Neural cell (in vitro differentiated cells): ENCODE results near the gene PANK4. TPM values are rescaled to one million over a fixed set of nuclear protein-coding genes. Genes with fewer than 3 reads are reported as not detected.

Experiments
- H2AFZ ChIP-seq: fragments of 200-600, 300-800 bp; sonication (generic), shearing (Covaris generic); 2 replicates; pipeline ENCODE4 v1.6.0; 2014; ENCODE audit warnings: low read depth, mild to moderate bottlenecking, antibody characterized with exemption, low read length, moderate library complexity
- H3F3A ChIP-seq: fragments of 200-600 bp; shearing (Covaris generic); 2 replicates; pipeline ENCODE4 v1.6.1; 2016; ENCODE audit warnings: mild to moderate bottlenecking, moderate library complexity, mixed read lengths, antibody characterized with exemption, low read length; ENCODE audit not compliant: insufficient read depth, poor library complexity, severe bottlenecking
- H3K27ac ChIP-seq: fragments of 200-600, 300-800 bp; sonication (generic), shearing (Covaris generic); 2 replicates; pipeline ENCODE4 v1.5.1; 2014; ENCODE audit warnings: mild to moderate bottlenecking, low read length, moderate library complexity
- H3K27me3 ChIP-seq: fragments of 300-800, 200-600 bp; sonication (generic), shearing (Covaris generic); 2 replicates; pipeline ENCODE4 v1.6.0; 2014; ENCODE audit warnings: mild to moderate bottlenecking, low read depth, low read length, moderate library complexity; ENCODE audit not compliant: insufficient read depth
- H3K36me3 ChIP-seq: fragments of 300-800, 200-600 bp; sonication (generic), shearing (Covaris generic); 2 replicates; pipeline ENCODE4 v1.5.1; 2014; ENCODE audit warnings: mild to moderate bottlenecking, antibody characterized with exemption, low read length, moderate library complexity; ENCODE audit not compliant: insufficient read depth
- H3K4me2 ChIP-seq: fragments of 300-800, 200-600 bp; sonication (generic), shearing (Covaris generic); 2 replicates; pipeline ENCODE4 v1.6.0; 2014; ENCODE audit warnings: mild to moderate bottlenecking, low read length
- H3K4me3 ChIP-seq: fragments of 300-800, 200-600 bp; sonication (generic), shearing (Covaris generic); 2 replicates; pipeline ENCODE4 v1.5.1; 2014; ENCODE audit warnings: mild to moderate bottlenecking, low read length, moderate library complexity
- H3K79me2 ChIP-seq: fragments of 200-600 bp; shearing (Covaris generic); replicated peaks from 2 replicates; pipeline ENCODE4 v1.6.0; 2014; ENCODE audit warnings: mild to moderate bottlenecking, low read length, moderate library complexity; ENCODE audit not compliant: insufficient read depth
- H3K9ac ChIP-seq: fragments of 300-800, 200-600 bp; sonication (generic), shearing (Covaris generic); 2 replicates; pipeline ENCODE4 v1.6.1; 2016; ENCODE audit warnings: mild to moderate bottlenecking, low read length, mixed read lengths
- H3K9me2 ChIP-seq: fragments of 200-600 bp; shearing (Covaris generic); 2 replicates; pipeline ENCODE4 v1.6.1; 2016; ENCODE audit warnings: mild to moderate bottlenecking, low read length, mixed read lengths; ENCODE audit not compliant: insufficient read depth
- H3K9me3 ChIP-seq: fragments of 200-600, 300-800 bp; sonication (generic), shearing (Covaris generic); 2 replicates; pipeline ENCODE4 v1.6.1; 2016; ENCODE audit warnings: mild to moderate bottlenecking, mixed run types, low read length, moderate library complexity, mixed read lengths
- H4K20me1 ChIP-seq: fragments of 200-600 bp; shearing (Covaris generic); 2 replicates; pipeline ENCODE4 v1.6.1; 2016; ENCODE audit warnings: mild to moderate bottlenecking, mixed run types; ENCODE audit not compliant: insufficient read depth
- CTCF ChIP-seq: fragments of 450-650 bp; IDR thresholded peaks from 2 replicates; pipeline ENCODE4 v1.5.1; 2014; ENCODE audit warnings: antibody characterized with exemption, mild to moderate bottlenecking, moderate library complexity; ENCODE audit not compliant: poor library complexity, severe bottlenecking
- EP300 ChIP-seq: fragments of 450-650 bp; conservative IDR thresholded peaks from 2 replicates; pipeline ENCODE4 v1.6.1; 2014; ENCODE audit warnings: antibody characterized with exemption, mild to moderate bottlenecking, moderate library complexity; ENCODE audit not compliant: poor library complexity, severe bottlenecking
- EZH2 ChIP-seq: fragments of 200-600, 300-800 bp; shearing (Covaris generic), sonication (generic); IDR thresholded peaks from 2 replicates; pipeline ENCODE4 v1.6.1; 2014; ENCODE audit warnings: antibody characterized with exemption, low read length, borderline replicate concordance, mild to moderate bottlenecking; ENCODE audit not compliant: insufficient read depth, poor library complexity, severe bottlenecking
- MXI1 ChIP-seq: fragments of 450-650 bp; conservative IDR thresholded peaks from 2 replicates; pipeline ENCODE4 v1.6.1; 2014; ENCODE audit warnings: antibody characterized with exemption, mild to moderate bottlenecking; ENCODE audit not compliant: poor library complexity, severe bottlenecking
- POLR2AphosphoS5 ChIP-seq: IDR thresholded peaks from 2 replicates; pipeline ENCODE4 v1.6.1; 2012
- RAD21 ChIP-seq: fragments of 450-650 bp; conservative IDR thresholded peaks from 2 replicates; pipeline ENCODE4 v1.6.1; 2014; ENCODE audit warnings: antibody characterized with exemption, mild to moderate bottlenecking, moderate library complexity
- REST ChIP-seq: IDR thresholded peaks from 2 replicates; pipeline ENCODE4 v1.6.1; 2012; ENCODE audit warnings: borderline replicate concordance
- SMC3 ChIP-seq: fragments of 450-650 bp; conservative IDR thresholded peaks from 2 replicates; pipeline ENCODE4 v1.6.1; 2014; ENCODE audit warnings: antibody characterized with exemption, mild to moderate bottlenecking, moderate library complexity; ENCODE audit not compliant: poor library complexity
- TAF1 ChIP-seq: IDR thresholded peaks from 2 replicates; pipeline ENCODE4 v1.6.1; 2012; ENCODE audit warnings: low read depth
- polyA plus RNA-seq: library from polyadenylated mRNA; depleted of rRNA; stranded (reverse); fragments of >200 nt; gene quantifications from 2 replicates; pipeline ENCODE4 v1.2.3, GENCODE V29; 2014

The PANK4 gene
- polyA plus RNA-seq, 1 donor from 2014 or later: 37.9 TPM

DNA sequence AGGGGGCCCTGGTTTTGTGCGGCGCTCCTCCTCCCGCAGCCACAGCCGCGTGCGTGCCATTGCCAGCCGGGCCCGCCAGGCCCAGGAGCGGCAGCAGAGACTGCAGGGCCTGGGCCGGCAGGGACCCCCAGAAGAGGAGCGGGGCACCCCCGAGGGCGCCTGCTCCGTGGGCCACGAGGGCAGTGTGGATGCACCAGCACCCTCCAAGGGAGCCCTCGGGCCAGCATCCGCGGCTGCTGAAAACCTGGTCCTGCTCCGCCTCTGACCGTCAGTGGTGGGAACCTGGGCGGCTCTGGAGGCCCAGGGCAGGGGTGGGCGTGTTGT, 21.5 kb downstream of the PANK4 start:
- H3K27ac ChIP-seq: no peak overlapping the region

DNA sequence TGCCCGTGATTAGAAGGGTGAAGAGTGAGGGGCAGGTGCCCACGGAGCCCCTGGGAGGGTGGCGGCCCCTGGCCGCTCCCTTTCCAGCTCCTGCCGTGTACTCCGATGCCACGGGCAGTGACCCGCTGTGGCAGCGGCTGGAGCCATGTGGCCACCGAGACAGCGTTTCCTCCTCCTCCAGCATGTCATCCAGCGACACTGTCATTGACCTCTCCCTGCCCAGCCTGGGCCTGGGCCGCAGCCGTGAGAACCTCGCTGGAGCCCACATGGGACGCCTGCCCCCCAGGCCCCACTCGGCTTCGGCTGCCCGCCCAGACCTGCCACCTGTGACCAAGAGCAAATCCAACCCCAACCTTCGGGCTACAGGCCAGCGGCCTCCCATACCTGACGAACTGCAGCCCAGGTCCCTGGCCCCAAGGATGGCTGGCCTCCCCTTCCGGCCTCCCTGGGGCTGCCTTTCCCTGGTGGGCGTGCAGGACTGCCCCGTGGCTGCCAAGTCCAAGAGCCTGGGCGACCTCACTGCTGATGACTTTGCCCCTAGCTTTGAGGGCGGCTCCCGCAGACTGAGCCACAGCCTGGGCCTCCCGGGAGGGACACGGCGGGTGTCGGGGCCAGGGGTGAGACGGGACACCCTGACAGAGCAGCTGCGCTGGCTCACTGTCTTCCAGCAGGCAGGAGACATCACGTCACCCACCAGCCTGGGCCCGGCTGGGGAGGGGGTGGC, 22.0 kb downstream of the PANK4 start:
- Histone ChIP-seq H3K9me2 (no peaks in the 10 kb centered on the region), H4K20me1 (no peaks in the 10 kb centered on the region), H3K27me3 (no peaks in the 10 kb centered on the region), H3K4me2 (no peak overlapping the region), H3K79me2 (no peaks in the 10 kb centered on the region), H3K27ac (no peak overlapping the region), H3K4me3 (no peak overlapping the region), H3K9me3 (no peaks in the 10 kb centered on the region), H3K36me3 (no peaks in the 10 kb centered on the region), H3F3A (no peaks in the 10 kb centered on the region), H3K9ac (no peak overlapping the region), H2AFZ (no peak overlapping the region)
- no peak for TF ChIP-seq REST
- TF ChIP-seq MXI1: no peak

More for the DNA sequence above, 21.5 kb downstream of the PANK4 start:
- H3K9me3 ChIP-seq: no peaks in the 10 kb centered on the region
- H3K4me3 ChIP-seq: no peak overlapping the region
- H3K36me3 ChIP-seq: no peaks in the 10 kb centered on the region
- H2AFZ ChIP-seq: no peak overlapping the region
- no peaks in the 10 kb centered on the region for H3K27me3 ChIP-seq
- H3K9ac ChIP-seq: no peak overlapping the region
- H3K79me2 ChIP-seq: no peaks in the 10 kb centered on the region
- no peak overlapping the region for H3K4me2 ChIP-seq
- H4K20me1 ChIP-seq: no peaks in the 10 kb centered on the region
- TF ChIP-seq EP300 (no peak), SMC3 (no peak)
- no peaks in the 10 kb centered on the region for H3K9me2 ChIP-seq
- no peaks in the 10 kb centered on the region for H3F3A ChIP-seq

DNA sequence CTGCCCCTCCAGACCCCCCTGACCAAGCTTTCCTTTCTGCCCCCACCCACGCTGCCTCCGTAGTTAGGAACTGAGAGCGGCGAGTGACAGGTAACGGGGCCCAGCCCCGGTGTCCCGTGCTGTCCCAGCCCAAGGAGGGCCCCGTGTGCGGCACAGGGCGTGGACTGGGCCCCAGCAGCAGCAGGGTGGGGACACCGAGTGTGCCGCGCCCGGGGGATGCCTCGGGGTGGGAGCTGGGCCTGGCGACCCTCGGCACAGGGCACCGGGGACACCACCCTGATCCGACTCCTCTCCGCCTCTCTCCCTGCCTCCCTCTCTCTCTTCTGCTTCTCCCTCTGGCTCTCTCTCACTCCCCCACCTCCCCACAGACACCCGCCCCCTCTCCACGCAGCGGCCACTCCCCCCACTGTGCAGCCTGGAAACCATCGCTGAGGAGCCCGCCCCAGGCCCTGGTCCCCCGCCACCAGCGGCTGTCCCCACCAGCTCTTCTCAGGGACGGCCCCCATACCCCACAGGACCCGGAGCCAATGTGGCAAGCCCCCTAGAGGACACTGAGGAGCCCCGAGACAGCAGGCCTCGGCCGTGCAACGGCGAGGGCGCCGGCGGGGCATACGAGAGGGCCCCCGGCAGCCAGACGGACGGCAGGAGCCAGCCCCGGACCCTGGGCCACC, 22.7 kb downstream of the PANK4 start:
- Histone ChIP-seq H3K9me3 (no peaks in the 10 kb centered on the region), H4K20me1 (no peaks in the 10 kb centered on the region), H3K9ac (no peak overlapping the region), H3F3A (no peaks in the 10 kb centered on the region), H3K9me2 (no peaks in the 10 kb centered on the region), H3K36me3 (no peaks in the 10 kb centered on the region), H3K4me3 (no peak overlapping the region), H2AFZ (no peak overlapping the region), H3K4me2 (no peak overlapping the region), H3K27me3 (no peaks in the 10 kb centered on the region), H3K27ac (no peak overlapping the region), H3K79me2 (no peaks in the 10 kb centered on the region)
- no peak for TF ChIP-seq SMC3
- TF ChIP-seq POLR2AphosphoS5: no peak
- TF ChIP-seq EP300: no peak
- TF ChIP-seq TAF1: no peak
- no peak for TF ChIP-seq RAD21
- no peak for TF ChIP-seq EZH2
- TF ChIP-seq REST: no peak
- no peak for TF ChIP-seq CTCF
- no peak for TF ChIP-seq MXI1
